AG10803 (cell line): Measurements from ENCODE around the gene ADAMTS9.
A peak's percentile ranks its signal among the peaks of the same experiment; 100 is the strongest.

Experiments used
- DNase-seq: peaks from one replicate; pipeline ENCODE4 v3.0.0; 2010; ENCODE audit warnings: low read depth
- H3K4me3 ChIP-seq: 2 replicates; pipeline ENCODE4 v1.5.1; 2011; ENCODE audit warnings: mild to moderate bottlenecking, low read length, control low read depth
- CTCF ChIP-seq: conservative IDR thresholded peaks from 2 replicates; pipeline ENCODE4 v1.5.1; 2011; ENCODE audit warnings: mild to moderate bottlenecking, low read length, control low read depth, inconsistent platforms

The ADAMTS9 gene

GRCh38 chr3:64541803-64542202 lies 146.0 kb downstream of the ADAMTS9 start:
- TF ChIP-seq CTCF: no peak
- no peak for DNase-seq

GRCh38 chr3:64539451-64540196 lies 148.2 kb downstream of the ADAMTS9 start:
- TF ChIP-seq CTCF: no peak
- H3K4me3 ChIP-seq: no peak overlapping the region
- peak; percentile 89 for DNase-seq

More at GRCh38 chr3:64541803-64542202, 146.0 kb downstream of the ADAMTS9 start:
- H3K4me3 ChIP-seq: no peak overlapping the region

DNA sequence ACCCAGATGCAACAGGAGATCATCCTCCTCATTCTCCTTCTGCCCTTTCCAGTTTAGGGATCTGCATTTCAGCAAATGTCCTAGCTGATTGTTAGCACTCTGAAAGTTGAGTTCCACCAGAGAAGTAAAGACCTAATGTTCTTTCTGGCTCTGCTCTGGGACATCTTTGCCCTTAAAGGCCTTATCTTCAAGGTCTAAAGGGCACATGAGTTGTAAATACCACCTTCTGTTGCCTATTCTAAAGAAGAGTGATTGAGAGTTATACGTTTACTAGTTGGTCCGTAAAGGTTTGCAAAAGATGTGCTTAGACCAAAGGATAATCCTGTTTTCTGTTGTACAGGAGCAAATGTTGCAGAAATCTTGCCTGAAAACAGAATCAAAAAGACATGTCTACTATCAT lies 151.6 kb downstream of the ADAMTS9 start:
- no peak for DNase-seq
- TF ChIP-seq CTCF: no peak
- H3K4me3 ChIP-seq: no peak overlapping the region

GRCh38 chr3:64533617-64534317 lies 154.0 kb downstream of the ADAMTS9 start:
- peak; percentile 83 for DNase-seq
- TF ChIP-seq CTCF: peak; percentile 87
- no peak overlapping the region for H3K4me3 ChIP-seq

DNA sequence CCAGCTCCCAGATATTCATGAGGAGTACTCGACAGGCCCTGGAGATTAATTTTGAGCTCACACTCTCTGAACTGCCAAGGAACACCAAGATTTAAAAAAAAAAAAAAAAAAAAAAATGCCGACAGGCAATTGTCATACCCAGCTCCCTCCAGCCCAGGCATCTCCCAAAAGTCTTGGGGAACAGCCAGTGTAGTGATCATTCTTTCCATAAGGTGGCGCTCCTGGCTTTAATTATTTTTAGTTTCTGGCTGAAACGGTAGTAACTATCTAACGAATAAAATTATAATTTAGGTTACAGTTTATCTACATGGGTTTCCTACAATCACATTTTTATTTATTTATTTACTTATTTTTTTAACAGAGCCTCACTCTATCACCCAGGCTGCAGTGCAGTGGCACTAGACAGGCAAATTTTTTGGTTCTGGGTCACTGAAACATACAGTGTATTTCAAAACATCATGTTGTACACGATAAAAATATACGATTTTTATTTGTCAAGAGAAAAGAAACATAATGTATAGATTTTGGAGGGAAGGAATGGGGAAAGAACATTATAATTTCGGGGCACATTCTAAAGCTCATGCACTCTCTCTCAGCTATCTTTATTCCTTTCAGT lies 157.3 kb downstream of the ADAMTS9 start:
- peak; percentile 77 for TF ChIP-seq CTCF
- DNase-seq: peak; percentile 65
- H3K4me3 ChIP-seq: no peak overlapping the region

DNA sequence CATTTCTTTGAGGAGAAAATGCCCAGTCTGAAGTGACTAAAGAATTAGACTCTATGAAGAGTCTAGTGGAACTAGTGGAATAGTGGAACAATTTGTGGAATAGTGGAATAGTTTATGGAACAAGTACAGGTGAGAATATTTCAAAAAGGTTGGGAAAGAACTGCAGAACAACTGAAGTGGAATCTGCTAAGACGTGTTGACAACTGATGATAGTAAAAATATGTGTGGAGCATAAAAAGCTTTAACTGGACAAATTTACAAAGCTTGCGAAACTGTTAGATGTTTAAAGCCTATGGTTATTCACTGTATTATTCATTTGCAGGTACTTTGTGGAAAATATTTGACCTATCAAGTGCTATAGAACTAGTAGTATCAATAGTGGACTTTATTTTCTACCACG lies 164.5 kb downstream of the ADAMTS9 start:
- TF ChIP-seq CTCF: no peak
- H3K4me3 ChIP-seq: no peak overlapping the region
- no peak for DNase-seq
